Caco-2 (cell line): ENCODE results near the gene MCM10. TPM values are rescaled to one million over a fixed set of nuclear protein-coding genes. Genes with fewer than 3 reads are reported as not detected.
A peak's percentile ranks its signal among the peaks of the same experiment; 100 is the strongest.

ENCODE experiments used
- BruUV-seq: library from RNA; stranded (reverse); fragments of 400-500 nt; replicated peaks from 2 replicates; lab custom pipeline; 2021; lab: Mats Ljungman, UMichigan
- CTCF ChIA-PET: fragments of 300-600 bp; sonication (Branson Sonifier 250); formaldehyde crosslinking; loops from one replicate; lab custom pipeline; 2022; ENCODE audit warnings: antibody characterized with exemption; lab: Charles Lee
- POLR2A ChIA-PET: fragments of 300-600 bp; sonication (Branson Sonifier 250); formaldehyde crosslinking; loops from one replicate; lab custom pipeline; 2022; ENCODE audit warnings: antibody characterized with exemption; lab: Charles Lee
- DNase-seq, 2 experiments: peaks; one replicate each; pipeline versions ENCODE4 v3.0.0 to v3.0.0-alpha.2; 2020 to 2022
- H3K27me3 ChIP-seq: replicated peaks from 2 replicates; pipeline ENCODE4 v1.6.0; 2011; ENCODE audit warnings: low read length; ENCODE audit not compliant: control insufficient read depth, insufficient read depth
- H3K36me3 ChIP-seq: 2 replicates; pipeline ENCODE4 v1.5.1; 2011; ENCODE audit warnings: low read length; ENCODE audit not compliant: control insufficient read depth, insufficient read depth
- H3K4me1 ChIP-seq: fragments of 250-450 bp; sonication (Bioruptor Pico); 2 replicates; pipeline ENCODE4 v1.5.1; 2020; ENCODE audit warnings: mild to moderate bottlenecking
- H3K4me3 ChIP-seq: 2 replicates; pipeline ENCODE4 v1.5.1; 2011; ENCODE audit warnings: low read depth, mild to moderate bottlenecking, control low read depth, low read length
- H3K9me3 ChIP-seq: fragments of 250-450 bp; sonication (Bioruptor Pico); 2 replicates; pipeline ENCODE4 v1.5.1; 2020; ENCODE audit warnings: mild to moderate bottlenecking, moderate library complexity
- H3K27ac Mint-ChIP-seq: one replicate; pipeline ENCODE4 v1.8.0; 2022; ENCODE audit warnings: mixed read lengths; ENCODE audit not compliant: unreplicated experiment
- H3K27me3 Mint-ChIP-seq: one replicate; pipeline ENCODE4 v1.8.0; 2022; ENCODE audit warnings: mixed read lengths; ENCODE audit not compliant: insufficient read depth, unreplicated experiment
- H3K36me3 Mint-ChIP-seq: one replicate; pipeline ENCODE4 v1.8.0; 2022; ENCODE audit warnings: mild to moderate bottlenecking, mixed read lengths; ENCODE audit not compliant: insufficient read depth, unreplicated experiment
- H3K4me1 Mint-ChIP-seq: one replicate; pipeline ENCODE4 v1.8.0; 2022; ENCODE audit warnings: low read depth, mixed read lengths; ENCODE audit not compliant: unreplicated experiment
- H3K4me3 Mint-ChIP-seq: one replicate; pipeline ENCODE4 v1.8.0; 2022; ENCODE audit warnings: mild to moderate bottlenecking, moderate library complexity, mixed read lengths; ENCODE audit not compliant: unreplicated experiment
- H3K9me3 Mint-ChIP-seq: one replicate; pipeline ENCODE4 v1.8.0; 2022; ENCODE audit warnings: mixed read lengths; ENCODE audit not compliant: unreplicated experiment
- CTCF ChIP-seq, 2 experiments: fragments of 200-600 bp in 1 of 2; IDR thresholded peaks; 1 replicate in 1 of 2; 2 replicates in 1 of 2; pipeline versions ENCODE4 v1.5.1 to v1.8.0; 2011 to 2022; ENCODE audit warnings: antibody characterized with exemption in 1 of 2, control low read depth in 1 of 2, inconsistent platforms in 1 of 2, low read depth in 1 of 2, low read length in 1 of 2, mild to moderate bottlenecking in 1 of 2, moderate library complexity in 1 of 2; ENCODE audit not compliant: insufficient read depth in 1 of 2, severe bottlenecking in 1 of 2, unreplicated experiment in 1 of 2
- intact Hi-C: fragments of 100-400 bp; cut with micrococcal nuclease; formaldehyde crosslinking; loops from one replicate; pipeline ENCODE4 v1.10.0; 2022; ENCODE audit not compliant: unreplicated experiment
- total RNA-seq: library from RNA; stranded (reverse); gene quantifications from 2 replicates; pipeline ENCODE4 v1.2.3, GENCODE V29; 2022

Gene MCM10
- total RNA-seq, 1 experiment from 2014 or later = 55.0 TPM

- intact Hi-C loops = loop anchor here (1.0 kb wide), 1 partner anchor 82 kb away; no protein-coding TSS in a partner anchor
- CTCF ChIA-PET = interaction anchor here (0.6 to 1.2 kb wide), 3 partner anchors 80 to 871 kb away, joined by 3 to 4 read pairs (median 4); partner anchors contain the start of gene PHYH
- DNase-seq = peak; percentile 70 to 73
- no peaks in the 10 kb centered on the region for H3K4me1 ChIP-seq
- no peaks in the 10 kb centered on the region for H3K9me3 ChIP-seq
- POLR2A ChIA-PET = interaction anchor here (0.6 to 0.9 kb wide), 2 partner anchors 80 to 1323 kb away, joined by 3 to 5 read pairs; partner anchors contain the start of gene PHYH
- no peaks in the 10 kb centered on the region for H3K27me3 ChIP-seq
- Mint-ChIP-seq H3K36me3 (no peaks in the 10 kb centered on the region), H3K27ac (no peak overlapping the region), H3K4me1 (no peaks in the 10 kb centered on the region), H3K27me3 (no peaks in the 10 kb centered on the region), H3K9me3 (no peaks in the 10 kb centered on the region), H3K4me3 (no peak overlapping the region)
- no TSS peak for BruUV-seq
- H3K4me3 ChIP-seq = no peak overlapping the region
- TF ChIP-seq CTCF (IDR thresholded peaks at IDR 0.05; ENCODE audit: insufficient read depth in 1 of 2, low read depth in 1 of 2, low read length in 1 of 2, severe bottlenecking in 1 of 2, unreplicated experiment in 1 of 2) = peak; percentile 60 to 81
- H3K36me3 ChIP-seq = no peaks in the 10 kb centered on the region
These were observed 58.6 kb downstream of the MCM10 start for GRCh38 chr10:13219685-13220670.

GRCh38 chr10:13221572-13221971, 60.2 kb downstream of the MCM10 start:
- Mint-ChIP-seq H3K27ac (no peak overlapping the region), H3K4me1 (no peaks in the 10 kb centered on the region), H3K9me3 (no peaks in the 10 kb centered on the region), H3K27me3 (no peaks in the 10 kb centered on the region), H3K36me3 (no peaks in the 10 kb centered on the region), H3K4me3 (no peak overlapping the region)
- TF ChIP-seq CTCF (IDR thresholded peaks at IDR 0.05; ENCODE audit: insufficient read depth in 1 of 2, low read depth in 1 of 2, low read length in 1 of 2, severe bottlenecking in 1 of 2, unreplicated experiment in 1 of 2) = no peak
- H3K36me3 ChIP-seq = no peaks in the 10 kb centered on the region
- no peaks in the 10 kb centered on the region for H3K27me3 ChIP-seq
- ChIA-PET CTCF (no interaction called here), POLR2A (no interaction called here)
- no peaks in the 10 kb centered on the region for H3K4me1 ChIP-seq
- no TSS peak for BruUV-seq
- no peak for DNase-seq
- H3K4me3 ChIP-seq = no peak overlapping the region
- H3K9me3 ChIP-seq = no peaks in the 10 kb centered on the region
- intact Hi-C loops = no loop called here

GRCh38 chr10:13222151-13222550, 60.8 kb downstream of the MCM10 start:
- CTCF ChIA-PET = no interaction called here
- H3K9me3 Mint-ChIP-seq = no peaks in the 10 kb centered on the region
- Histone ChIP-seq H3K36me3 (no peaks in the 10 kb centered on the region), H3K4me1 (no peaks in the 10 kb centered on the region), H3K9me3 (no peaks in the 10 kb centered on the region), H3K4me3 (no peak overlapping the region), H3K27me3 (no peaks in the 10 kb centered on the region)
- no peak for DNase-seq
- no peak for TF ChIP-seq CTCF (IDR thresholded peaks at IDR 0.05; ENCODE audit: insufficient read depth in 1 of 2, low read depth in 1 of 2, low read length in 1 of 2, severe bottlenecking in 1 of 2, unreplicated experiment in 1 of 2)
- H3K4me3 Mint-ChIP-seq = no peak overlapping the region
- no peaks in the 10 kb centered on the region for H3K36me3 Mint-ChIP-seq
- intact Hi-C loops = no loop called here
- H3K4me1 Mint-ChIP-seq = no peaks in the 10 kb centered on the region
- no TSS peak for BruUV-seq
- POLR2A ChIA-PET = no interaction called here
- H3K27me3 Mint-ChIP-seq = no peaks in the 10 kb centered on the region
- no peak overlapping the region for H3K27ac Mint-ChIP-seq
